SHP77 (cell line): ENCODE results near the gene FXYD5.
"Not testable (repeated sequence)": the region's sequence is repeated elsewhere in the genome, so short reads cannot be mapped to it uniquely, and the experiment has no call there.

Source experiments
- DNase-seq, 2 experiments: peaks; one replicate each; lab custom pipeline; 2025; lab: John Stamatoyannopoulos, UW

FXYD5 gene

GRCh38 chr19:35119578-35120155 lies 34.9 kb upstream of the FXYD5 start:
- DNase-seq: no peak

GRCh38 chr19:35120492-35120891 lies 34.0 kb upstream of the FXYD5 start:
- DNase-seq: peak in 1 of 2 experiments; percentile 35

- no peak for DNase-seq
Observed at GRCh38 chr19:35120898-35121297, 33.6 kb upstream of the FXYD5 start.

GRCh38 chr19:35122687-35123551 lies 31.6 kb upstream of the FXYD5 start:
- DNase-seq: no peak

GRCh38 chr19:35123573-35123972 lies 31.0 kb upstream of the FXYD5 start:
- no peak for DNase-seq

GRCh38 chr19:35124098-35125060 lies 30.2 kb upstream of the FXYD5 start:
- peak; percentile 59 to 75 for DNase-seq

- no peak for DNase-seq
Observed at GRCh38 chr19:35125270-35125717, 29.2 kb upstream of the FXYD5 start.

- DNase-seq: no peak
Observed at GRCh38 chr19:35125749-35126623, 28.5 kb upstream of the FXYD5 start.

GRCh38 chr19:35126624-35126959 lies 27.9 kb upstream of the FXYD5 start:
- DNase-seq: no peak

- no peak for DNase-seq
Observed at GRCh38 chr19:35127871-35128270, 26.7 kb upstream of the FXYD5 start.

- DNase-seq: no peak
Observed at GRCh38 chr19:35128398-35129057, 26.0 kb upstream of the FXYD5 start.

- DNase-seq: not testable (repeated sequence)
Observed at GRCh38 chr19:35129724-35130274, 24.7 kb upstream of the FXYD5 start.

GRCh38 chr19:35130761-35131720 lies 23.5 kb upstream of the FXYD5 start:
- DNase-seq: no peak

- no peak for DNase-seq
Observed at GRCh38 chr19:35132254-35132653, 22.3 kb upstream of the FXYD5 start.

GRCh38 chr19:35133826-35134225 lies 20.7 kb upstream of the FXYD5 start:
- no peak for DNase-seq

GRCh38 chr19:35134601-35135242 lies 19.8 kb upstream of the FXYD5 start, which contains the start of gene LGI4:
Gene LGI4, minus strand, starts transcription at chr19:35135059. Its CDS starts 379 bp downstream, at chr19:35134680.
- no peak for DNase-seq

GRCh38 chr19:35135389-35135909 lies 19.1 kb upstream of the FXYD5 start:
- peak; percentile 38 to 48 for DNase-seq

- no peak for DNase-seq
Observed at GRCh38 chr19:35136231-35136630, 18.3 kb upstream of the FXYD5 start.
